Gastrocnemius medialis (tissue), 4 donors: ENCODE measurements around the gene KATNIP.

Experiments used
- CTCF ChIP-seq, 5 experiments: fragments of 450-650 bp in 3 of 5; fragments of 200-600 bp in 2 of 5; sonication (generic) in 2 of 5; IDR thresholded peaks in 4 of 5; conservative IDR thresholded peaks in 1 of 5; 1 replicate in 4 of 5; 2 replicates in 1 of 5; pipeline ENCODE4 v1.5.1; 2016 to 2019; ENCODE audit warnings: antibody characterized with exemption in 5 of 5, mild to moderate bottlenecking in 3 of 5, moderate library complexity in 3 of 5
- POLR2A ChIP-seq, 2 donors: fragments of 450-650 bp; IDR thresholded peaks; one replicate each; pipeline ENCODE4 v1.6.1; 2017; ENCODE audit warnings: antibody characterized with exemption in 2 of 2, mild to moderate bottlenecking in 2 of 2, moderate library complexity in 2 of 2

- TF ChIP-seq CTCF (IDR thresholded peaks at IDR 0.05 in 4 of 5, conservative IDR thresholded peaks at IDR 0.05 in 1 of 5) (no peak), POLR2A (IDR thresholded peaks at IDR 0.05) (no peak)
Observed at GRCh38 chr16:27544671-27545070, 5.3 kb upstream of the KATNIP start.
